Muscle layer of duodenum (tissue), 2 donors: ENCODE measurements around the gene SPIRE2.
"Not testable (repeated sequence)": the region's sequence is repeated elsewhere in the genome, so short reads cannot be mapped to it uniquely, and the experiment has no call there.

ENCODE experiments used
- H3K27ac ChIP-seq: one replicate; pipeline ENCODE4 v1.7.0; 2013; ENCODE audit warnings: mild to moderate bottlenecking, low read length
- H3K27me3 ChIP-seq: one replicate; pipeline ENCODE4 v1.7.0; 2013; ENCODE audit warnings: low read depth, mild to moderate bottlenecking, control low read depth, low read length
- H3K36me3 ChIP-seq, 2 donors: one replicate each; pipeline ENCODE4 v1.7.0; 2013; ENCODE audit warnings: low read length in 2 of 2, control low read depth in 1 of 2, mild to moderate bottlenecking in 1 of 2; ENCODE audit not compliant: insufficient read depth in 2 of 2, control insufficient read depth in 1 of 2
- H3K4me1 ChIP-seq, 2 donors: one replicate each; pipeline ENCODE4 v1.7.0; 2013; ENCODE audit warnings: low read length in 2 of 2, mild to moderate bottlenecking in 2 of 2, control low read depth in 1 of 2, moderate library complexity in 1 of 2; ENCODE audit not compliant: insufficient read depth in 2 of 2, control insufficient read depth in 1 of 2
- H3K4me3 ChIP-seq, 2 donors: one replicate each; pipeline ENCODE4 v1.7.0; 2013; ENCODE audit warnings: low read length in 2 of 2, low read depth in 1 of 2, mild to moderate bottlenecking in 1 of 2
- H3K9me3 ChIP-seq, 2 donors: one replicate each; pipeline ENCODE4 v1.7.0; 2013; ENCODE audit warnings: low read length in 2 of 2, control low read depth in 1 of 2, mild to moderate bottlenecking in 1 of 2; ENCODE audit not compliant: control insufficient read depth in 1 of 2
- donor health status: healthy.

SPIRE2 gene

GRCh38 chr16:89828870-89829629 is 775 bp downstream of the SPIRE2 start:
- no peaks in the 10 kb centered on the region for H3K9me3 ChIP-seq
- no peaks in the 10 kb centered on the region for H3K36me3 ChIP-seq
- peak overlapping the region; percentile 45 to 56 for H3K4me3 ChIP-seq
- no peaks in the 10 kb centered on the region for H3K27me3 ChIP-seq
- peaks cover 0 to 13% of the 10 kb centered on the region in 2 donors for H3K4me1 ChIP-seq
- peak overlapping the region; percentile 71 for H3K27ac ChIP-seq

- Histone ChIP-seq H3K4me3 (no peak overlapping the region), H3K4me1 (peaks cover 0 to 13% of the 10 kb centered on the region in 2 donors), H3K36me3 (no peaks in the 10 kb centered on the region), H3K27me3 (no peaks in the 10 kb centered on the region), H3K9me3 (no peaks in the 10 kb centered on the region), H3K27ac (peak overlapping the region; percentile 71)
Measured at GRCh38 chr16:89829630-89830437, 1.6 kb downstream of the SPIRE2 start.

- Histone ChIP-seq H3K27ac (no peak overlapping the region), H3K27me3 (no peaks in the 10 kb centered on the region), H3K36me3 (no peaks in the 10 kb centered on the region), H3K4me1 (peaks cover 0 to 13% of the 10 kb centered on the region in 2 donors), H3K4me3 (no peak overlapping the region), H3K9me3 (no peaks in the 10 kb centered on the region)
Measured at GRCh38 chr16:89831810-89832328, 3.6 kb downstream of the SPIRE2 start.

GRCh38 chr16:89833664-89834363 is 5.5 kb downstream of the SPIRE2 start:
- H3K9me3 ChIP-seq, H3K4me1 ChIP-seq, H3K4me3 ChIP-seq, H3K36me3 ChIP-seq, H3K27me3 ChIP-seq: not testable (repeated sequence)
- H3K27ac ChIP-seq: peak overlapping the region; percentile 9

GRCh38 chr16:89834813-89835363 is 6.6 kb downstream of the SPIRE2 start:
- H3K4me1 ChIP-seq, H3K36me3 ChIP-seq, H3K27me3 ChIP-seq, H3K9me3 ChIP-seq, H3K27ac ChIP-seq, H3K4me3 ChIP-seq: not testable (repeated sequence)

- H3K27me3 ChIP-seq, H3K9me3 ChIP-seq, H3K36me3 ChIP-seq, H3K4me3 ChIP-seq, H3K27ac ChIP-seq, H3K4me1 ChIP-seq: not testable (repeated sequence)
Measured at GRCh38 chr16:89836484-89836883, 8.2 kb downstream of the SPIRE2 start.

GRCh38 chr16:89837014-89837546 is 8.8 kb downstream of the SPIRE2 start:
- H3K27ac ChIP-seq: no peak overlapping the region
- no peaks in the 10 kb centered on the region for H3K9me3 ChIP-seq
- no peaks in the 10 kb centered on the region for H3K4me1 ChIP-seq
- H3K36me3 ChIP-seq: no peaks in the 10 kb centered on the region
- H3K27me3 ChIP-seq: no peaks in the 10 kb centered on the region
- H3K4me3 ChIP-seq: no peak overlapping the region

GRCh38 chr16:89841275-89841674 is 13.0 kb downstream of the SPIRE2 start:
- H3K4me3 ChIP-seq: no peak overlapping the region
- H3K36me3 ChIP-seq: no peaks in the 10 kb centered on the region

GRCh38 chr16:89842471-89843408 is 14.5 kb downstream of the SPIRE2 start:
- Histone ChIP-seq H3K36me3 (no peaks in the 10 kb centered on the region), H3K4me3 (no peak overlapping the region), H3K4me1 (no peaks in the 10 kb centered on the region), H3K27me3 (no peaks in the 10 kb centered on the region), H3K9me3 (no peaks in the 10 kb centered on the region), H3K27ac (no peak overlapping the region)

More at GRCh38 chr16:89841275-89841674, 13.0 kb downstream of the SPIRE2 start:
- H3K9me3 ChIP-seq: no peaks in the 10 kb centered on the region
- no peaks in the 10 kb centered on the region for H3K27me3 ChIP-seq
- H3K27ac ChIP-seq: no peak overlapping the region
- H3K4me1 ChIP-seq: no peaks in the 10 kb centered on the region
